Right kidney (tissue), 1 donor: ENCODE data around the gene ECI2.
"Not testable (repeated sequence)": the region's sequence is repeated elsewhere in the genome, so short reads cannot be mapped to it uniquely, and the experiment has no call there.

Experiments
- DNase-seq: peaks from one replicate; pipeline ENCODE4 v3.0.0-alpha.2; 2016

The ECI2 gene

GRCh38 chr6:4155848-4156466 is 20.6 kb upstream of the ECI2 start:
- peak; percentile 52 for DNase-seq

DNA sequence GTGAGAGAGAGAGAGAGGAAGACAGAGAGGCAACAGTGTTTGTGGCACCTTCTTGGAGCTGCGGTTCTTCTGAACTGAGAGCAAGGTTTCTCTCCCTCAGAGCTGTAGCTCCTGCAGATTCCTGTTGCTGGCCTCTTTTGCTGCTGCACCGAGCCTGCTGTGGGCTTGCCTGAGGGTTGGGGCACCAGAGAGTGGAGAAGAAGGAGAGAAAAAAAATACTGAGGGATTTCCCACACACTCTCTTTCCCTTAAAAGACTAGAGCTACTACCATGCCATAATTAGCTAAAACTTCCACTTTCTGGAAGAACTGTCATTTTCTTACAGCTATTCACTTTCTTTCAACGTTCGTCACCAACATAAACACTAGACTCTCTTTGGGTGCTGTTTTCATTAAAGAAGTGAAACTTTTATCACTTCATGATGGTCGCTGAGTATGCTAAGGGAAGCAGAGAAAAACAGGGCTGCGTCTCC is 18.2 kb upstream of the ECI2 start:
- DNase-seq, result no peak

DNA sequence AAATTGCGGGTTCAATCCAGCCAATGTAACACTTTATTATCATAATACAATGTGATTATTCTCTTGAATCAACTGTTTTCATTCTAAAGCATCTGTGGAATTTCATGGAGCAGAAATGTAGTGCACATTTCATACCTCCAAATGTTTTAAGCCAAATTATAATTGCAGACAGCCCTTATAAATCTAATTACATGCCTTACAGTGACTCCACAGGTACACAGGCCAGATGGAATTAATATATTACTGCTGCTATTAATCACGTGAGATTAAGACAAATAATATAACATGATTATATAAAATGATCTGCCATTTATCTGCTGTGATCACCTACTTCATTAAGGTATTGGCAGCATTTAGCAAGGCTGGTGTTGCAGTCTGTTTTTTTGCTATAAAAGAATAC is 9.7 kb upstream of the ECI2 start:
- no peak for DNase-seq

GRCh38 chr6:4139272-4139671 is 3.9 kb upstream of the ECI2 start:
- no peak for DNase-seq

GRCh38 chr6:4138186-4138585 is 2.8 kb upstream of the ECI2 start:
- DNase-seq, result no peak

DNA sequence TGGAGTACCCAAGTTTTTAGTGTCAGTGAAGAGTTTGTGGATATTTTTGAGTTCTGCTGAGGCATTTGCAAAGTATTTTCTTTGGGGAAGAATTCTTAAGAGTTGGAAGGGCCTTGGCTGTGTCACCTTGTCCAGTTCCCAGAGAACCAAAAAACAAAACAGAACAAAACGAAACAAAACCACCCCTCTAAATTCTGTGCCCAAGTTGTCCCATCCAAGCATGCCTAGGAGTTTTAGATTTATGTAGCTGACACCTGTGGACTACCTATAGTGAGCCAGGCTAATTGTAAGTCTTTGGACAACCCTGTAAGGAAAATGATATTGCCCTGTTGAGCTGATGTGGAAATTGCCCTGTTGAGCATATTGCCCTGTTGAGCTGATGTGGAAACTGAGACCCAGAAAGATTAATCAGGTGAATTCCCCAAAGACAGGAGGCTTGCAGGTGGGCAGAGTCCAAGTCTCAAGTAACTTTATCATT is 1.0 kb upstream of the ECI2 start:
- DNase-seq, result no peak

DNA sequence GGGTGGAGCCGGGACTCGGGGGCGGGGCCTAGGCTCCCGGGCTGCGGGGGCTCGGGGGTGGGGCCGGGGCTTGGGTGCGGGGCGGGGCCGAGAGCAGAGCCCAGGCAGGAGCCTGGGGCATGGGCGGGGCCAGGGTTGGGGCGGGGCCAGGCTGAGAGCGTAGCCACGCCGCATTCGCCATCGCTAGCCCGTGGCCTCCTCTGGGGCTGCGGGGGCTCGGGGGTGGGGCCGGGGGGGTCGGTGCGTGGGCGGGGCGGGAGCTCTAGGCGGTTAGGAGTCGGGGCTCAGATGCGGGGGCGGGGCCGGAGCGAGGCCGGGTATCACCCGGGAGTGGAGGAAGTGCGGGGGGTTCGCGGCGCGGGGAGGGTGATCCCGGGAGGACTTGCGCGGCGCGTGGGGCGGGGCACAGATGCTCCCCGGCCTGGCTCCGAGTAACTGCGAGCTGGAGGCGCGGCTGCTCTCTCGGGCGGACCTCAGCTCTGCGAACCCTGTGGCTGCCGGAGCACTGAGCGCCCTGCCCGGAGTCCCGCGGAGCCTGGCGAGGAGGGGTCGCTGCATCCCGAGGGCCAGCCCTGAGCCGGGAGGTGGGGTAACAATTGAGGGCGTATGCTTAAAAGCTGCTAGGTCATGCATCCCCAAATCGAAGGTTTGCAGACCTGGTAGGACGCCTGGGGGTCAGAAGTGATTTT is 434 bp upstream of the ECI2 start:
- DNase-seq, result peak; percentile 74

- peak; percentile 39 for DNase-seq
Observed at GRCh38 chr6:4133941-4134838, 1.2 kb downstream of the ECI2 start.

DNA sequence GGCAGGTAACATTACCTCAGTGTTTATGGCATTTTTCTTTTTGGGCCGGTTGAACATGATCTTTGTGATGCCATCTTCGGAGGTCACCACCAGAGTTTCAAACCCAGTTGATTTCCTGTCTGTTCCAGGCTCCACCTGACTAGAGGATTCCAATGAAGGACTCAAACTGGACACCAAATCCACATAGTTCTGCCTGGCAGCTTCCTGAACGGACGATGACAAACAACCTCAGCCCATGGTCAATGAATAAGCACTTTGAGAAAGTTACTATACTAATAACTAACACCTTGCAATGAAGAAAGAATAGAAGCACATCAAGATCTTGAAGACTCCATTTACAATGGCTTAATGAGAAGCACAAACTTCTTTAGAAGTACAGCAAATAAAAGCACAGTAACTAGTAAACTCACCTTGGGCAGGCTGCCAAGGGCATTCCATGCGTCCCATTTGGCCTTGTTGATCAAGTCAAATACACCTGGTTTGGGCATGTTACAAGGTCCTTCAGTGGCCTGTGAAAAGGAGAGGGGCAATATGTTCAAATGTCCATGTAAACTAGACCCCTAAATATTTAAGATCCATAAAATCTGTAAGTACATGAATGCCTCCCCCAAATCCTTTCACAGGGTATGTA is 4.9 kb downstream of the ECI2 start:
- no peak for DNase-seq

- no peak for DNase-seq
Observed at GRCh38 chr6:4129446-4129845, 5.9 kb downstream of the ECI2 start.

GRCh38 chr6:4128748-4129147 is 6.6 kb downstream of the ECI2 start:
- no peak for DNase-seq

- DNase-seq, result no peak
Observed at GRCh38 chr6:4128072-4128471, 7.3 kb downstream of the ECI2 start.

DNA sequence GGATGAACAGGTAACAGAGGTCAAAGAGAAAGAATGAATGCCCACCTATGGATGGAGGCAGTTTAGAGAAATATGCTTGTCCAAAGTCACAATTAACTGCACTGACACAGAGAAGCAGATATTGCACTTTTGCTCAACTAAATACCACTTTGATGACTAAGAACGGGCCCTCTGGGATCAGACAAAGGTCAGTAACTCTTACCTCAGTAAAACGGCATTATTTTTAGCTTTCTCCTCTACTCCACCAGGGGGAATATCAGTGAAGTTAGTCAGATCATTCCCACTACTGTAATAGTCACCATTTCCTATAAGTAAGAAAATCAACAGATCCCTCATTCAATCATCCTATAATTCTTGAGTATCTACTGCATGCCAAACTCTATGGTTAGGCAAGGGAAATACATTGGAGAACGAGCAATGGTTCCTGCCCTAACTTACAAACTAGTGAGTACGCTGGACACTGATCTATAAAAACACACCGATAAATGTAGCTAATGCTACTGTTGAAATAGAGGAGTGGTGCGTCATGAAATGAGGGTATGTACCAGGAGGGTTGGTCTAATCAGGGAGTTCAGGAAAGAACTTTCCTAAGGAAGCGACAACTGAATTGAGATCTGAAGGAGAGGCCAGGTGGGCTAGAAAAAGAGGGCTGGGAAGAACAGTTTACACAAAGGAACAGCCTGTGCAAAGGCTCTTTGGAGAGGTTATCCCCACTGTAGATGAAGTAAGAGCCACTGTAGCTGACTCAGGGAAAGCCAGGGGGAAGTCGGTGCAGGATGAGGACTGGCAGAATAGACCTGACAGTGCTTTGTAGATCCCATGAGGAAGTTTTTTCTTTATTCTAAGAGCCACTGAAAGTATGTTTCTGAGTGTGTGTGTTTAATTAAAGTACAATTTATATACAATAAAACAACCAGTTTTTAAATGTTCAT is 9.2 kb downstream of the ECI2 start:
- no peak for DNase-seq

DNA sequence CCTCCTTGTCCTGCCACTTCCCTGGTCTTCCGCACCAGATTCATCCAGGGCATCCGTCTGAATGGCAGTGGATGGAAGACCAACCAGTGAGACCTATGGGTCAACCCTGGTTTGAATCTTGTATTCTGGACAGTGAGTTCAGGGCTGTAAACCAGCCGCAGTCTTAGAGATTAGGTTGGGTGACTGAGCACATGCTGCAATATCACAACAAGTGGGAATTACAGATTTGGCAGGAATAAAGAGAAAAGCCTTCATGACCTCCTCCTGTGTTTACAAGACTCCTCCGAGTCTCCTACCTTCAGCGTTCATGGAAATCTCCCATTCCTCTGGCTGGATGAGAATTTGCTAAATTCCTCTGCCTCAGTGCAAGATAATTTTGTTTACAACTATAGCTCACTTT is 9.9 kb downstream of the ECI2 start:
- DNase-seq, result no peak

- DNase-seq, result no peak
Observed at GRCh38 chr6:4124351-4124750, 11.0 kb downstream of the ECI2 start.

DNA sequence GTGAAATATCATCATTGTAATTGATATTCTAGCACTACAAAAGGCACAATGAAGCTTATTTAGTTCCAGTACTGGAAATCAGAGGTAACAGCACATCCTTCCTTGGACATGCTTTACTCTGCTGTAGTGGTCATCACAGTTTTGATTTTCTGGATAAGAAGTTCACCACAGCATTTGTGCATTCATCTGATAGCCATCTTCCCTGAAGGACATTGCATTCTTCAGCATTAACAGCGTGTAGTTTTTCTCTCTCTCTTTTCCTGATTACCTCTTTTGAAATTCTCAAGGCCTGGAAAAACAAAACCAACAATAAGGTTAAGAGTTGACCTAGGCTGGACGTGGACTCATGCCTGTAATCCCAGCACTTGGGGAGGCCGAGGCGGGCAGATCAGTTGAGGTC is 19.6 kb downstream of the ECI2 start:
- no peak for DNase-seq

GRCh38 chr6:4114123-4114522 is 21.3 kb downstream of the ECI2 start:
- DNase-seq, result no peak

DNA sequence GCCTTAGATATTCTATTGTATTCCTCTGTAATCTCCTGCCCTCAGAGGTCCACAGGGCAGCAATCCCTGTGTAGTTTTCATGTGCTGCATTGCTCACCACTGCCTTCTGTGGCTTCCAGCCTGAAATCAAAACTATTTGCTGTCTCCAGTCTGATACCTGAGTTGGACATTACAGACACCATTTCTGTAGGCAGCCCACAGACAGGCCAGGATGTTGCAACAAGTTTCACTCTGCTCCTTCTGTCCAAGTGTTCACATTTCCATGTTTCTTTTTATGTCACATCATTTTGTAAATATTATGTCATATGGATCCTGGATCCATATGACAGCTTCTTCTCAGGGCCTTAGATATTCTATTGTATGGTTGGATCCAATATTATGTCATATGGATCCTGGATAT is 21.7 kb downstream of the ECI2 start:
- no peak for DNase-seq

- DNase-seq, result no peak
Observed at GRCh38 chr6:4112366-4112765, 23.0 kb downstream of the ECI2 start.

DNA sequence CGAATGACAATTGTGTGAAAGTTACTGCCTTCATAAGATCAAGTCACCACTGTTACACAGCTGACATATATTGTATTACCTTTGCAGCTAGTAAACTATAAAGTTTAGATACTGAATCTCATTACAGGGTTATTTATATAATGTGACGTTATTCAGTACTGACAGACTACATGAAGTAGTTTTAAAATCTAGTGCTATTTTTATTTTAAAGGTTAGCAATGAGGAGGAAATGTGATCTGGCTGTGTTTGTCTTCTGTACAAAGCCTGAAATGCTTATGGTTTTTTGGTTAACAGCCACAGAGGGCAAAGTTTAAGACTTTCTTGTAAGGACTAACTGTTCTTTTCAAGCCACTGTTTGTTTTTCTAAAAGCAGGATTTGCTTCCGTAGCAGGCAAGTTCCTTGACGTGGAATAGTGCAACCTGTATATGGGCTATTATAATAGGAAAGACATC is 26.0 kb downstream of the ECI2 start:
- not testable (repeated sequence) for DNase-seq

DNA sequence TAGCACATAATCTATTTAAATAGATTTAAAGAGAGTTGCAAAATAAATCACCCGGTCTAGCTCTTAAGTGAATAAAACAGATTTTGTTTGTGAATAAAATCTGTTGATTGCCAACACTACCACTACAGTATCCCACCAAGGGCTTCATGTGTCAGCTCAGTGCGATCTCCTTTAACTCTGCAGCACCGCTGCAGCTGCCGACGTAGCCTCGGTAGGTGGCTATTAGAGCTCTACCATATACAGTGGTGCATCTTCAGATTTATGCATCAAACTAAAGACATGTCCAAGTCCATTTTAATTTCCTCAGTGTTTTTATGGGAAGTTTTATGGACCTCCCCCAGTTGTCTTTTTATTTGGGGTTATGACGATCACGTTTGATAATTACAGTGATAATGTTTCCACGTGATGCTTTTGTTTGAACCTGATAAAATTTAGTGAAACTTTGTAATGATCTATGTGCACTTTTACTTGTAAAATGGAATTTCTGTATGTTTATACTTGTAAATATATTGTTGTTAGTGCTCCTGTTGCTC is 26.7 kb downstream of the ECI2 start:
- no peak for DNase-seq
